Liver (tissue), 9 donors: ENCODE measurements around the gene CZIB. TPM values are rescaled to one million over a fixed set of nuclear protein-coding genes. Genes with fewer than 3 reads are reported as not detected.

Source experiments
- DNase-seq: peaks from one replicate; pipeline ENCODE4 v3.0.0-alpha.2; 2017; ENCODE audit warnings: low spot score
- H3K27ac ChIP-seq, 2 donors: one replicate each; pipeline ENCODE4 v1.7.0; 2013; ENCODE audit warnings: inconsistent platforms in 2 of 2, low read length in 2 of 2, control low read depth in 1 of 2, low read depth in 1 of 2, mild to moderate bottlenecking in 1 of 2
- H3K27me3 ChIP-seq, 4 donors: one replicate each; pipeline versions ENCODE4 v1.6.1 to v1.7.0; 2013; ENCODE audit warnings: low read length in 3 of 4, inconsistent platforms in 1 of 4, mild to moderate bottlenecking in 1 of 4, moderate library complexity in 1 of 4; ENCODE audit not compliant: control insufficient read depth in 4 of 4, insufficient read depth in 4 of 4
- H3K36me3 ChIP-seq, 4 donors: one replicate each; pipeline versions ENCODE4 v1.6.1 to v1.7.0; 2013; ENCODE audit warnings: low read length in 3 of 4, mild to moderate bottlenecking in 3 of 4, low read depth in 1 of 4, moderate library complexity in 1 of 4; ENCODE audit not compliant: control insufficient read depth in 4 of 4, insufficient read depth in 3 of 4
- H3K4me1 ChIP-seq, 4 donors: one replicate each; pipeline versions ENCODE4 v1.6.1 to v1.7.0; 2013; ENCODE audit warnings: low read length in 3 of 4, mild to moderate bottlenecking in 3 of 4, moderate library complexity in 1 of 4; ENCODE audit not compliant: control insufficient read depth in 4 of 4, insufficient read depth in 4 of 4
- H3K4me3 ChIP-seq, 3 donors: one replicate each; pipeline versions ENCODE4 v1.6.1 to v1.7.0; 2013; ENCODE audit warnings: low read length in 3 of 3, control low read depth in 1 of 3, low read depth in 1 of 3, mild to moderate bottlenecking in 1 of 3
- H3K9ac ChIP-seq, 2 donors: one replicate each; pipeline ENCODE4 v1.7.0; 2013; ENCODE audit warnings: low read length in 2 of 2, mild to moderate bottlenecking in 2 of 2, moderate library complexity in 2 of 2, control low read depth in 1 of 2, low read depth in 1 of 2
- H3K9me3 ChIP-seq, 4 donors: one replicate each; pipeline versions ENCODE4 v1.6.1 to v1.7.0; 2013; ENCODE audit warnings: low read length in 3 of 4; ENCODE audit not compliant: control insufficient read depth in 4 of 4
- EGR1 ChIP-seq, 2 donors: IDR thresholded peaks; 2 replicates each; pipeline ENCODE4 v1.6.1; 2016 to 2018; ENCODE audit warnings: antibody characterized with exemption in 2 of 2, low read depth in 2 of 2
- FOXA2 ChIP-seq: IDR thresholded peaks from 2 replicates; pipeline ENCODE4 v1.6.1; 2016; ENCODE audit warnings: antibody characterized with exemption
- GABPA ChIP-seq, 2 donors: IDR thresholded peaks in 1 of 2; conservative IDR thresholded peaks in 1 of 2; 2 replicates each; pipeline ENCODE4 v1.6.1; 2016; ENCODE audit warnings: antibody characterized with exemption in 2 of 2, mild to moderate bottlenecking in 1 of 2, moderate library complexity in 1 of 2
- HNF4A ChIP-seq, 2 donors: conservative IDR thresholded peaks; 2 replicates each; pipeline ENCODE4 v1.6.1; 2016; ENCODE audit warnings: antibody characterized with exemption in 2 of 2, mild to moderate bottlenecking in 2 of 2
- HNF4G ChIP-seq: IDR thresholded peaks from 2 replicates; pipeline ENCODE4 v1.6.1; 2016; ENCODE audit warnings: antibody characterized with exemption
- JUND ChIP-seq, 2 donors: IDR thresholded peaks; 2 replicates each; pipeline ENCODE4 v1.6.1; 2016; ENCODE audit warnings: antibody characterized with exemption in 2 of 2
- NR2F2 ChIP-seq: IDR thresholded peaks from 2 replicates; pipeline ENCODE4 v1.6.1; 2016; ENCODE audit warnings: antibody characterized with exemption
- RAD21 ChIP-seq, 2 donors: IDR thresholded peaks; 2 replicates each; pipeline ENCODE4 v1.6.1; 2016; ENCODE audit warnings: antibody characterized with exemption in 2 of 2, mild to moderate bottlenecking in 2 of 2
- RXRA ChIP-seq, 2 donors: IDR thresholded peaks; 2 replicates each; pipeline ENCODE4 v1.6.1; 2017 to 2018; ENCODE audit warnings: antibody characterized with exemption in 2 of 2, mild to moderate bottlenecking in 1 of 2
- SP1 ChIP-seq: IDR thresholded peaks from 2 replicates; pipeline ENCODE4 v1.6.1; 2018; ENCODE audit warnings: antibody characterized with exemption, mild to moderate bottlenecking
- TAF1 ChIP-seq: conservative IDR thresholded peaks from 2 replicates; pipeline ENCODE4 v1.6.1; 2016; ENCODE audit warnings: antibody characterized with exemption, mild to moderate bottlenecking
- WGBS: extraction: QIAGEN DNeasy Blood & Tissue Kit; methylation state at CpG from one replicate; pipeline ENCODE4 v1.1.7; 2013; 5-methylcytosine and 5-hydroxymethylcytosine counted together
- polyA plus RNA-seq, 2 donors: library from polyadenylated mRNA; stranded (reverse) in 1 of 2; unstranded in 1 of 2; fragments of 200-250 nt in 1 of 2; fragments of >200 nt in 1 of 2; fragmentation: Nextera tagmentation in 1 of 2; extraction: Ambion mirVana in 1 of 2; gene quantifications; one replicate each; pipeline versions ENCODE4 v1.2.1 to v1.2.3, GENCODE V29; 2013 to 2015
- total RNA-seq, 2 donors: library from RNA; depleted of rRNA; stranded (reverse); fragments of >200 nt; gene quantifications; one replicate each; pipeline ENCODE4 v1.2.3, GENCODE V29; 2014
- TF ChIP-seq, protein P1 (sequence below): IDR thresholded peaks from 2 replicates; pipeline ENCODE4 v1.6.1; 2016; ENCODE audit warnings: antibody characterized with exemption, mild to moderate bottlenecking
- TF ChIP-seq, protein P2 (sequence below): fragments of 150-350 bp; IDR thresholded peaks from 2 replicates; pipeline ENCODE4 v1.5.1; 2017; ENCODE audit warnings: improper control_type of control experiment, low read depth, low read length; ENCODE audit not compliant: missing input control
- TF ChIP-seq, protein P3 (sequence below): IDR thresholded peaks from 2 replicates; pipeline ENCODE4 v1.6.1; 2016; ENCODE audit warnings: antibody characterized with exemption
- TF ChIP-seq, protein P4 (sequence below): IDR thresholded peaks from 2 replicates; pipeline ENCODE4 v1.6.1; 2016; ENCODE audit warnings: antibody characterized with exemption
- donor health status: healthy.
- donor health status: healthy.
- donor health status: healthy.
- donor health status: healthy.
- donor health status: healthy.

CZIB gene
- total and polyA plus RNA-seq, 4 donors: 19.8 to 32.3 (median 25.4) TPM

DNA sequence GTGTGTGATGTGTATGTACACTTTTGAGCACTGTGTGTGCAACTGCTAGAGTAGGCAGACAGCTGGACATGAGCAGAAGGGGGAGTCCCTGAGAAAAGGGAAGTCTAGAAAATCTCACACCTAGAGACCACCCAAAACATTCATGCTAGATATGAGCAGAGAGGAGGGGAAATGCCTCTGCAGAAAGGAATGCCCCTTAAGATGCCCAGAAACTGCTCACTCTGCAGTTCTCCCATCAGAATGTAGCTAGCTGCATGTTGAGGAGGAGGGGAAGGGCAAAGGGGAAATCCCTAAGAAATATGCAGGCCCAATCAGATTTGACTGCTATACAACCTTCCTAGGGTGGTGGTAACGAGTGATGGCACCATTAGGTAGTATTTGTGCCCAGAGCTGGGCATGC is 49.7 kb upstream of the CZIB start:
- TF ChIP-seq, protein P1, sequence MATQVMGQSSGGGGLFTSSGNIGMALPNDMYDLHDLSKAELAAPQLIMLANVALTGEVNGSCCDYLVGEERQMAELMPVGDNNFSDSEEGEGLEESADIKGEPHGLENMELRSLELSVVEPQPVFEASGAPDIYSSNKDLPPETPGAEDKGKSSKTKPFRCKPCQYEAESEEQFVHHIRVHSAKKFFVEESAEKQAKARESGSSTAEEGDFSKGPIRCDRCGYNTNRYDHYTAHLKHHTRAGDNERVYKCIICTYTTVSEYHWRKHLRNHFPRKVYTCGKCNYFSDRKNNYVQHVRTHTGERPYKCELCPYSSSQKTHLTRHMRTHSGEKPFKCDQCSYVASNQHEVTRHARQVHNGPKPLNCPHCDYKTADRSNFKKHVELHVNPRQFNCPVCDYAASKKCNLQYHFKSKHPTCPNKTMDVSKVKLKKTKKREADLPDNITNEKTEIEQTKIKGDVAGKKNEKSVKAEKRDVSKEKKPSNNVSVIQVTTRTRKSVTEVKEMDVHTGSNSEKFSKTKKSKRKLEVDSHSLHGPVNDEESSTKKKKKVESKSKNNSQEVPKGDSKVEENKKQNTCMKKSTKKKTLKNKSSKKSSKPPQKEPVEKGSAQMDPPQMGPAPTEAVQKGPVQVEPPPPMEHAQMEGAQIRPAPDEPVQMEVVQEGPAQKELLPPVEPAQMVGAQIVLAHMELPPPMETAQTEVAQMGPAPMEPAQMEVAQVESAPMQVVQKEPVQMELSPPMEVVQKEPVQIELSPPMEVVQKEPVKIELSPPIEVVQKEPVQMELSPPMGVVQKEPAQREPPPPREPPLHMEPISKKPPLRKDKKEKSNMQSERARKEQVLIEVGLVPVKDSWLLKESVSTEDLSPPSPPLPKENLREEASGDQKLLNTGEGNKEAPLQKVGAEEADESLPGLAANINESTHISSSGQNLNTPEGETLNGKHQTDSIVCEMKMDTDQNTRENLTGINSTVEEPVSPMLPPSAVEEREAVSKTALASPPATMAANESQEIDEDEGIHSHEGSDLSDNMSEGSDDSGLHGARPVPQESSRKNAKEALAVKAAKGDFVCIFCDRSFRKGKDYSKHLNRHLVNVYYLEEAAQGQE: no peak
- no peak for TF ChIP-seq FOXA2
- TF ChIP-seq, protein P2, sequence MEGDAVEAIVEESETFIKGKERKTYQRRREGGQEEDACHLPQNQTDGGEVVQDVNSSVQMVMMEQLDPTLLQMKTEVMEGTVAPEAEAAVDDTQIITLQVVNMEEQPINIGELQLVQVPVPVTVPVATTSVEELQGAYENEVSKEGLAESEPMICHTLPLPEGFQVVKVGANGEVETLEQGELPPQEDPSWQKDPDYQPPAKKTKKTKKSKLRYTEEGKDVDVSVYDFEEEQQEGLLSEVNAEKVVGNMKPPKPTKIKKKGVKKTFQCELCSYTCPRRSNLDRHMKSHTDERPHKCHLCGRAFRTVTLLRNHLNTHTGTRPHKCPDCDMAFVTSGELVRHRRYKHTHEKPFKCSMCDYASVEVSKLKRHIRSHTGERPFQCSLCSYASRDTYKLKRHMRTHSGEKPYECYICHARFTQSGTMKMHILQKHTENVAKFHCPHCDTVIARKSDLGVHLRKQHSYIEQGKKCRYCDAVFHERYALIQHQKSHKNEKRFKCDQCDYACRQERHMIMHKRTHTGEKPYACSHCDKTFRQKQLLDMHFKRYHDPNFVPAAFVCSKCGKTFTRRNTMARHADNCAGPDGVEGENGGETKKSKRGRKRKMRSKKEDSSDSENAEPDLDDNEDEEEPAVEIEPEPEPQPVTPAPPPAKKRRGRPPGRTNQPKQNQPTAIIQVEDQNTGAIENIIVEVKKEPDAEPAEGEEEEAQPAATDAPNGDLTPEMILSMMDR: no peak
- no peak for TF ChIP-seq SP1
- no peak for TF ChIP-seq TAF1
- no peak for TF ChIP-seq HNF4G
- TF ChIP-seq GABPA (IDR thresholded peaks at IDR 0.05 in 1 of 2, conservative IDR thresholded peaks at IDR 0.05 in 1 of 2): no peak
- no peak for TF ChIP-seq JUND (IDR thresholded peaks at IDR 0.05)
- Histone ChIP-seq H3K27ac (no peak overlapping the region), H3K9me3 (no peaks in the 10 kb centered on the region), H3K4me3 (no peak overlapping the region), H3K4me1 (no peaks in the 10 kb centered on the region), H3K36me3 (no peaks in the 10 kb centered on the region), H3K27me3 (no peaks in the 10 kb centered on the region), H3K9ac (no peak overlapping the region)
- no peak for DNase-seq
- WGBS: 66% methylated on average over 1 of the region's 1 CpG

DNA sequence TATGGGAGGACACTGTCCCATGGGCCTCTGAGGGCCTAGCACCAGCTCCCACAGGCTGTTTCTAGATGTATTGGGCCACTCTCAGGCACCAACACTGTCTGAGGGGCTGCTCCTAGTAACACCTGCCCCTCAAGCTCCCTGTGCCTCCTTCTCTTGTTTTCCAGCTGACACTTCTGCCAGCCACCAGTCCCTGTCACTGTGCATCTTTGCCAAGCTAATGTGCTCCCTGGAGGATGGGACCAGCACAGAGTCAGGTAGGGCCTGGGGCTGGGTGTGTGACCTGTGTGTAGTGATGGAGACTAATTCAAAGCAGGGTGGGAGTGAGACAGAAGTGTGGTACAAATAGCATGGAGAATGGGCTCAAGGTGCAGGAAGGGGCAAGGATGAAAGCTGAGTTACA is 47.3 kb upstream of the CZIB start:
- no peaks in the 10 kb centered on the region for H3K9me3 ChIP-seq
- TF ChIP-seq, protein P3, sequence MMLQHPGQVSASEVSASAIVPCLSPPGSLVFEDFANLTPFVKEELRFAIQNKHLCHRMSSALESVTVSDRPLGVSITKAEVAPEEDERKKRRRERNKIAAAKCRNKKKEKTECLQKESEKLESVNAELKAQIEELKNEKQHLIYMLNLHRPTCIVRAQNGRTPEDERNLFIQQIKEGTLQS: no peak
- TF ChIP-seq, protein P2: no peak
- TF ChIP-seq, protein P1: no peak
- TF ChIP-seq GABPA (IDR thresholded peaks at IDR 0.05 in 1 of 2, conservative IDR thresholded peaks at IDR 0.05 in 1 of 2): no peak
- no peak for TF ChIP-seq HNF4G
- no peak for TF ChIP-seq NR2F2
- TF ChIP-seq, protein P4, sequence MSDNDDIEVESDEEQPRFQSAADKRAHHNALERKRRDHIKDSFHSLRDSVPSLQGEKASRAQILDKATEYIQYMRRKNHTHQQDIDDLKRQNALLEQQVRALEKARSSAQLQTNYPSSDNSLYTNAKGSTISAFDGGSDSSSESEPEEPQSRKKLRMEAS: no peak
- no peak for TF ChIP-seq EGR1 (IDR thresholded peaks at IDR 0.05; ENCODE audit: low read depth in 2 of 2)
- no peak for TF ChIP-seq FOXA2
- no peak for TF ChIP-seq RXRA (IDR thresholded peaks at IDR 0.05)
- no peak for TF ChIP-seq HNF4A (conservative IDR thresholded peaks at IDR 0.05)
- no peak for TF ChIP-seq RAD21 (IDR thresholded peaks at IDR 0.05)
- H3K36me3 ChIP-seq: no peaks in the 10 kb centered on the region

More for the DNA sequence above, 47.3 kb upstream of the CZIB start:
- no peak for DNase-seq
- no peak overlapping the region for H3K27ac ChIP-seq
- no peak overlapping the region for H3K4me3 ChIP-seq
- no peaks in the 10 kb centered on the region for H3K4me1 ChIP-seq
- no peak overlapping the region for H3K9ac ChIP-seq
- no peaks in the 10 kb centered on the region for H3K27me3 ChIP-seq
